Heart left ventricle (tissue), 16 donors: ENCODE measurements around the gene MTUS2. TPM values are rescaled to one million over a fixed set of nuclear protein-coding genes. Genes with fewer than 3 reads are reported as not detected.
A peak's percentile ranks its signal among the peaks of the same experiment; 100 is the strongest.

ENCODE experiments used
- ATAC-seq, 4 donors: fragments of 200-7000 bp; cut with Tn5 transposase; one replicate each; pipeline ENCODE4 v1.9.1; 2020 to 2022; ENCODE audit warnings: moderate library complexity in 4 of 4, mild to moderate bottlenecking in 3 of 4, moderate number of reproducible peaks in 1 of 4
- DNase-seq, 5 donors: peaks; one replicate each; pipeline ENCODE4 v3.0.0-alpha.2; 2020
- H3K27ac ChIP-seq, 12 donors: fragments of 200-600 bp; sonication (generic) in 4 of 12; one replicate each; pipeline versions ENCODE4 v1.5.0 to v1.8.0; 2016 to 2022; ENCODE audit warnings: mild to moderate bottlenecking in 2 of 12
- H3K27me3 ChIP-seq, 9 donors: fragments of 200-600 bp; sonication (generic) in 2 of 9; one replicate each; pipeline versions ENCODE4 v1.5.1 to v1.8.0; 2016 to 2022; ENCODE audit warnings: mild to moderate bottlenecking in 3 of 9
- H3K36me3 ChIP-seq, 9 donors: fragments of 200-600 bp; sonication (generic) in 2 of 9; one replicate each; pipeline versions ENCODE4 v1.5.0 to v1.8.0; 2018 to 2022; ENCODE audit warnings: mild to moderate bottlenecking in 2 of 9
- H3K4me1 ChIP-seq, 12 donors: fragments of 200-600 bp; sonication (generic) in 4 of 12; one replicate each; pipeline versions ENCODE4 v1.5.0 to v1.8.0; 2016 to 2022; ENCODE audit warnings: mild to moderate bottlenecking in 3 of 12
- H3K4me3 ChIP-seq, 12 donors: fragments of 200-600 bp; sonication (generic) in 4 of 12; one replicate each; pipeline versions ENCODE4 v1.5.0 to v1.8.0; 2017 to 2022; ENCODE audit warnings: mild to moderate bottlenecking in 9 of 12, moderate library complexity in 4 of 12
- H3K9me3 ChIP-seq, 12 donors: fragments of 200-600 bp; sonication (generic) in 4 of 12; one replicate each; pipeline versions ENCODE4 v1.5.0 to v1.8.0; 2016 to 2022; ENCODE audit warnings: mild to moderate bottlenecking in 1 of 12
- POLR2A ChIP-seq, 2 donors: fragments of 450-650 bp; IDR thresholded peaks; one replicate each; pipeline ENCODE4 v1.6.1; 2017; ENCODE audit warnings: antibody characterized with exemption in 2 of 2, mild to moderate bottlenecking in 2 of 2, moderate library complexity in 2 of 2
- WGBS, 4 donors: extraction: QIAGEN DNeasy Blood & Tissue Kit in 2 of 4; methylation state at CpG; one replicate each; pipeline versions ENCODE4 v1.1.5 to v1.1.7; 2013 to 2018; 5-methylcytosine and 5-hydroxymethylcytosine counted together
- intact Hi-C, 10 donors: fragments of 100-400 bp; cut with DNase I; formaldehyde crosslinking; loops; one replicate each; pipeline versions ENCODE4 v1.11.1 to v1.14.2; 2022
- polyA plus RNA-seq, 2 donors: library from polyadenylated mRNA; stranded (reverse); fragments of 200-250 nt; gene quantifications; one replicate each; pipeline ENCODE4 v1.2.3, GENCODE V29; 2013
- total RNA-seq, 9 donors: library from RNA; depleted of rRNA in 2 of 9; stranded (reverse); fragments of >200 nt in 2 of 9; fragmentation: NEBNext Ultra II Directional in 3 of 9; extraction: Animal tissue kit (Norgen Biotek cat#: 25700) in 3 of 9; gene quantifications; one replicate each; pipeline versions ENCODE4 v1.1.0 to v1.2.4, GENCODE V29; 2016 to 2023
- TF ChIP-seq, protein P1 (sequence below), 12 donors: fragments of 200-600 bp; sonication (generic) in 4 of 12; IDR thresholded peaks; one replicate each; pipeline versions ENCODE4 v1.5.0 to v1.8.0; 2018 to 2022; ENCODE audit warnings: antibody characterized with exemption in 12 of 12, mild to moderate bottlenecking in 5 of 12
- donor health status: ischemic (EF 13 %, LVEDD 7.1; RV severe dilation, severe dysfunction).
- donor health status: healthy with polysubstance abuse.
- donor health status: DM: no; HTN: yes; CAD: no.
- donor health status: DM: no; HTN: no; CAD: no.
- donor health status: ischemic (EF 25% LVEDD 6.9; RV normal size, moderate dysfunction).
- donor health status: ischemic (EF 25% LVEDD 5.7; RV mildly dilated, moderate dysfunction).
- donor health status: healthy.
- donor health status: DM: yes; HTN: yes; CAD: no.
- donor health status: ischemic (EF 35%, LVEDD 5.7; RV mildly dilated, moderate dysfunction).
- donor health status: nonischemic (EF 11% LVEDD 7.7; RV severe dilation, severe dysfunction).
- donor health status: DM: yes; HTN: yes; CAD: no.
- donor health status: PGD.
- donor health status: ischemic (EF 29% LVEDD 5.4; RV normal size, mild dysfunction).
- donor health status: nonischemic (EF 23%, LVEDD 6.1; RV moderate dilation, normal function).

The MTUS2 gene
- total and polyA plus RNA-seq, 11 donors, result 28.7 to 174 (median 67.9) TPM

DNA sequence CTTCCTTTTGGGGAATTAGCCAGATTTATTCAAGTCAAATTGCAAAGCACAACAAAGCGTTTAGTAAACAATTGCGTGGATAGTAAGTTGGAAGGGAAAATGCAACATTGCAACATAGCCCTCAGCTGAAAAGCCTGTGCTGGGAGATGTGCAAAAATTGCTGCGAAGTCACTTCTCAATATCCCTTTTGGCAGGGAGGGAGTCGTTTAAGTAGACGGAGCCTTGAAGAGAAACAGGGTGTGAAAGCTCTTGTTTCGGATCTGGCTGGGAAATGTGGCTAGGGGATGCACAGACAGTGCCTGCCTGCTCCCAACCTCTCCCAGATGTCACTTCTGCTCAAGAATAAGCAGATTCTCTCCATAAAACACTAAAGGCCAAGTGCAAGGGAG, 718.5 kb downstream of the MTUS2 start:
- Histone ChIP-seq H3K36me3 (peaks cover 0 to 21% (median 4%) of the 10 kb centered on the region in 9 donors), H3K4me1 (peaks cover 0 to 12% (median 0%) of the 10 kb centered on the region in 12 donors), H3K27me3 (no peaks in the 10 kb centered on the region), H3K27ac (peak overlapping the region in 1 of 12 donors; percentile 21), H3K9me3 (no peaks in the 10 kb centered on the region), H3K4me3 (no peak overlapping the region)
- no peak for DNase-seq
- no peak for ATAC-seq
- 78 to 87% (median 81%) methylated on average over 6 of the region's 6 CpGs for WGBS, 4 donors
- intact Hi-C loops, result no loop called here
- no peak for TF ChIP-seq POLR2A (IDR thresholded peaks at IDR 0.05)
- TF ChIP-seq, protein P1, sequence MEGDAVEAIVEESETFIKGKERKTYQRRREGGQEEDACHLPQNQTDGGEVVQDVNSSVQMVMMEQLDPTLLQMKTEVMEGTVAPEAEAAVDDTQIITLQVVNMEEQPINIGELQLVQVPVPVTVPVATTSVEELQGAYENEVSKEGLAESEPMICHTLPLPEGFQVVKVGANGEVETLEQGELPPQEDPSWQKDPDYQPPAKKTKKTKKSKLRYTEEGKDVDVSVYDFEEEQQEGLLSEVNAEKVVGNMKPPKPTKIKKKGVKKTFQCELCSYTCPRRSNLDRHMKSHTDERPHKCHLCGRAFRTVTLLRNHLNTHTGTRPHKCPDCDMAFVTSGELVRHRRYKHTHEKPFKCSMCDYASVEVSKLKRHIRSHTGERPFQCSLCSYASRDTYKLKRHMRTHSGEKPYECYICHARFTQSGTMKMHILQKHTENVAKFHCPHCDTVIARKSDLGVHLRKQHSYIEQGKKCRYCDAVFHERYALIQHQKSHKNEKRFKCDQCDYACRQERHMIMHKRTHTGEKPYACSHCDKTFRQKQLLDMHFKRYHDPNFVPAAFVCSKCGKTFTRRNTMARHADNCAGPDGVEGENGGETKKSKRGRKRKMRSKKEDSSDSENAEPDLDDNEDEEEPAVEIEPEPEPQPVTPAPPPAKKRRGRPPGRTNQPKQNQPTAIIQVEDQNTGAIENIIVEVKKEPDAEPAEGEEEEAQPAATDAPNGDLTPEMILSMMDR (IDR thresholded peaks at IDR 0.05), result no peak

DNA sequence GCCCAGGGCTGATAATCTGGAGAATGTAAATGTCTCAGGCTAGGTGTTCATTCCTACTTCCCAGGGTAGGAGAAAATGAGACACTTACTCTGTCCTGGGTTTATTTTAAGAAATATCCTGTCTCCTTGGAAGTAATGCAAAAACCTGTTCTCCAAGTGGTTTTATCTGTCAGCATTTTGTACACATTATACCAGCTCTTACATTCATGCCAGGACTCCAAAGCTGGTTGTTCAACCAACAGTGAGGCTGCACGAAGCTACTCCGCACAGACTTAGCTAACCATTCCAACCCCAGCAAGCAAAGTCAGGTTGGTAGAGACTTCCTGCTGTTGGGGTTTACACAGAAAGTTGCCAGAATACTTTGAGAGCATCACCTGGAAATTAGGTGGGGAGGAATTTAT, 719.7 kb downstream of the MTUS2 start:
- TF ChIP-seq POLR2A (IDR thresholded peaks at IDR 0.05), result no peak
- TF ChIP-seq, protein P1 (IDR thresholded peaks at IDR 0.05), result no peak

DNA sequence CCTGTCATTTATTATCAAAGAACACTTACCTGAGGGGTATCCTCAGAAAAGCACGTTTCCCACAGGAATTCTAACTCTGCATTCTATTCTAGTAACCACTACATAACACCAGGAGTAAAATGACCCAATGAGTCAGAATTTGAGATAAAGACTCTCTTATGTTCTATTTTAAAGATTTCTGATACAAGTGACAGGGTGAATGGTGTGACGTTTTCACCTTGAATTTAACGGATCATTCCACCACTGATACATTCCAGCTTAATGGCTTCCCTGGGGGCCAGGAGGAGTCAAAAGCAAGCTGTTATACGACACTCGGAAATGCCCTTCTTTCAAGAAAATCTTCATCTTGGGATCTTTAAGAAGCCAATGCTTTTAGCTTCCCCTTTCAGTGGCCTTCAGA, 720.2 kb downstream of the MTUS2 start:
- intact Hi-C loops, result no loop called here
- Histone ChIP-seq H3K27me3 (no peaks in the 10 kb centered on the region), H3K4me1 (peaks cover 0 to 12% (median 0%) of the 10 kb centered on the region in 12 donors), H3K36me3 (peaks cover 0 to 9% (median 3%) of the 10 kb centered on the region in 9 donors), H3K27ac (no peak overlapping the region), H3K4me3 (no peak overlapping the region), H3K9me3 (no peaks in the 10 kb centered on the region)
- ATAC-seq (no peak), DNase-seq (no peak)
- TF ChIP-seq, protein P1 (IDR thresholded peaks at IDR 0.05), result no peak
- no peak for TF ChIP-seq POLR2A (IDR thresholded peaks at IDR 0.05)
- 62 to 83% (median 74%) methylated on average over 5 of the region's 5 CpGs for WGBS, 4 donors

More for the DNA sequence above, 719.7 kb downstream of the MTUS2 start:
- Histone ChIP-seq H3K9me3 (no peaks in the 10 kb centered on the region), H3K36me3 (peaks cover 0 to 14% (median 4%) of the 10 kb centered on the region in 9 donors), H3K27ac (peak overlapping the region in 1 of 12 donors; percentile 21), H3K4me1 (peaks cover 0 to 12% (median 0%) of the 10 kb centered on the region in 12 donors), H3K27me3 (no peaks in the 10 kb centered on the region), H3K4me3 (no peak overlapping the region)
- DNase-seq (no peak), ATAC-seq (no peak)
- WGBS, 4 donors, result 87 to 98% (median 90%) methylated on average over 2 of the region's 2 CpGs
- intact Hi-C loops, result no loop called here

DNA sequence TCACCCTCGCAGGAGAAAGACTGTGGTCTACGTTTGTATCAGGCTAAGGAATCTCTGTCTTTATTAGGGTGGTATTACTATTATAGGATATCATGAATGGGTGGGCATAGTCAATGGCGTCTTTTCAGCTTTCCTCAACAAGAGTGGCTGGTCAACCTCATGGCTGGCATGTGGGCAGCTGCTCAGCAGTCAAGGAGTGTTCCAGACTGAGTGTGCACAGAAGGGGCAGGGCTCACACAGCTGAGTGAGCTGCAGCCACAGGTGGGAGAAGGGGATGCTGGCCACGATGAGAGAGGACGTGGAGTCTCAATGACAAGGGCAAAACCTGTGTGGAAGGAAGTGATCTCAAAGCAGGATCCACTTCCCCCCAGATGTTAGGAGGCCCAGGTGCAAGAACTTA, 720.7 kb downstream of the MTUS2 start:
- Histone ChIP-seq H3K27ac (no peak overlapping the region), H3K9me3 (no peaks in the 10 kb centered on the region), H3K4me1 (peaks cover 0 to 12% (median 0%) of the 10 kb centered on the region in 12 donors), H3K27me3 (no peaks in the 10 kb centered on the region), H3K4me3 (no peak overlapping the region), H3K36me3 (peaks cover 0 to 5% (median 1%) of the 10 kb centered on the region in 9 donors)
- DNase-seq (no peak), ATAC-seq (no peak)
- WGBS, 4 donors, result 77 to 88% (median 83%) methylated on average over 5 of the region's 5 CpGs
- TF ChIP-seq POLR2A (IDR thresholded peaks at IDR 0.05), result no peak
- TF ChIP-seq, protein P1 (IDR thresholded peaks at IDR 0.05), result no peak
- intact Hi-C loops, result no loop called here
